HL-60 (cell line): ENCODE results near the gene USP36.

ENCODE experiments used
- DNase-seq, 2 experiments: peaks; one replicate each; pipeline ENCODE4 v3.0.0-alpha.2; 2010 to 2020; ENCODE audit warnings: low read depth in 1 of 2, low spot score in 1 of 2
- H3K27ac ChIP-seq: fragments of 250-450 bp; sonication (Bioruptor Pico); replicated peaks from 2 replicates; pipeline ENCODE4 v1.5.1; 2020; ENCODE audit warnings: mild to moderate bottlenecking, moderate library complexity
- H3K27me3 ChIP-seq: fragments of 250-450 bp; sonication (Bioruptor Pico); 2 replicates; pipeline ENCODE4 v1.5.1; 2021; ENCODE audit warnings: mild to moderate bottlenecking, moderate library complexity; ENCODE audit not compliant: insufficient read depth, poor library complexity, severe bottlenecking
- H3K4me3 ChIP-seq: replicated peaks from 2 replicates; pipeline ENCODE4 v1.5.1; 2011; ENCODE audit warnings: mild to moderate bottlenecking, control low read depth, low read length; ENCODE audit not compliant: insufficient read depth
- GABPA ChIP-seq: IDR thresholded peaks from 2 replicates; pipeline ENCODE4 v1.6.1; 2012; ENCODE audit warnings: low read depth
- POLR2AphosphoS5 ChIP-seq: IDR thresholded peaks from 2 replicates; pipeline ENCODE4 v1.6.1; 2012; ENCODE audit warnings: low read depth
- SPI1 ChIP-seq: IDR thresholded peaks from 2 replicates; pipeline ENCODE4 v1.6.1; 2012; ENCODE audit warnings: low read depth, mild to moderate bottlenecking, borderline replicate concordance
- TF ChIP-seq, protein P1 (sequence below): IDR thresholded peaks from one replicate; pipeline ENCODE4 v1.5.1; 2011; ENCODE audit warnings: low read length, control low read depth, inconsistent platforms; ENCODE audit not compliant: insufficient read depth
- TF ChIP-seq, protein P2 (sequence below): IDR thresholded peaks from 2 replicates; pipeline ENCODE4 v1.6.1; 2012; ENCODE audit warnings: low read depth; ENCODE audit not compliant: insufficient replicate concordance

Gene USP36

DNA sequence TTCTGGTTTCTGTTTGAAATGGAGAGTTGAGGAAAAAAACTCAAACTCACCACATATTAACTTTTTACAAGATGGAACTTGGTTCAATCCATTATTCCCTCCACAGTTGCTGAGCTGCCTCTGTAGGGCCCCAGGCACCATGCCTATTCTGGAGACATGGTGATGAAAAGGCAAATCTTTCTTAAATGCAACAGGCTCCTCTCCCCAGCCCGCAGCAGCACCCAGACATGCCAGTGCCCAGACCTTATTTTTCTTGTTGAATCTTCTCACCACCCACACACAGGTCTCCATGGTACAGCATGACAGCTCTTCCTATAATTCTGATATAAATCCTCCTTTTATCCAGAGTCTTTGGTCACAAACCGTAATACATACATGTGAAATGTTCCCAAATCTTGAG is 66.2 kb downstream of the USP36 start:
- DNase-seq, result no peak
- TF ChIP-seq POLR2AphosphoS5, result no peak
- Histone ChIP-seq H3K4me3 (no peak overlapping the region), H3K27me3 (no peaks in the 10 kb centered on the region), H3K27ac (peak overlapping the region; percentile 64)

DNA sequence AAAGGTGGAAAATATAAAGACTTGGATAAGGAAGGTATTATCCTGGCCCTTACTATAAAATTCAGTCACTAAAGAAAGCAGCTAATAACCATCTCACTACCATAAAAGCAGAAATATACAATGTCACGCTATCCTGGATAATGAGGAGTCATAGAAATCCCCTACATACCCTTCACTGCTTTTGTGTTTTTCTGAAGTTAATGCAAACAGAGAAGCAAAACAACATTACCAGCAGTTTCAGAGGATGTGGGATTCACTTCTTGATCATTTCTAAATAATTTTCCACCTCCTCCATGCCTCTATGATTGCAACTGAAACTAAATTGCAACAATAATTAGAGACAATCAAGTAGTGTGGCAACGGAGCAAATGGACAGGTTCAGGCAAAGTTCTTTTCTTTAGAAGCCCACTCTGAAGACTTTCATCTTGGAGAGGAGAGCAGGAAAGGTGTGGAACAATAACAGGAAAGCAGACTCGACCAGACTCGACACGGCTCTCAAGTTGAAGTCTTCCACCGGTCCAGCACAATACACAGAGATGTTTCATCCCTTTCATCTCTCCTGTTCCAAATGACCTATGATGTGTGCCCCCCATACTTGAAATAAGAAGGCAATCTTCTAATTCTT is 68.7 kb downstream of the USP36 start:
- Histone ChIP-seq H3K27me3 (no peaks in the 10 kb centered on the region), H3K27ac (no peak overlapping the region), H3K4me3 (no peak overlapping the region)
- DNase-seq, result no peak
- TF ChIP-seq, protein P1, sequence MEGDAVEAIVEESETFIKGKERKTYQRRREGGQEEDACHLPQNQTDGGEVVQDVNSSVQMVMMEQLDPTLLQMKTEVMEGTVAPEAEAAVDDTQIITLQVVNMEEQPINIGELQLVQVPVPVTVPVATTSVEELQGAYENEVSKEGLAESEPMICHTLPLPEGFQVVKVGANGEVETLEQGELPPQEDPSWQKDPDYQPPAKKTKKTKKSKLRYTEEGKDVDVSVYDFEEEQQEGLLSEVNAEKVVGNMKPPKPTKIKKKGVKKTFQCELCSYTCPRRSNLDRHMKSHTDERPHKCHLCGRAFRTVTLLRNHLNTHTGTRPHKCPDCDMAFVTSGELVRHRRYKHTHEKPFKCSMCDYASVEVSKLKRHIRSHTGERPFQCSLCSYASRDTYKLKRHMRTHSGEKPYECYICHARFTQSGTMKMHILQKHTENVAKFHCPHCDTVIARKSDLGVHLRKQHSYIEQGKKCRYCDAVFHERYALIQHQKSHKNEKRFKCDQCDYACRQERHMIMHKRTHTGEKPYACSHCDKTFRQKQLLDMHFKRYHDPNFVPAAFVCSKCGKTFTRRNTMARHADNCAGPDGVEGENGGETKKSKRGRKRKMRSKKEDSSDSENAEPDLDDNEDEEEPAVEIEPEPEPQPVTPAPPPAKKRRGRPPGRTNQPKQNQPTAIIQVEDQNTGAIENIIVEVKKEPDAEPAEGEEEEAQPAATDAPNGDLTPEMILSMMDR, result no peak
- TF ChIP-seq GABPA (no peak), POLR2AphosphoS5 (no peak), SPI1 (no peak)
- TF ChIP-seq, protein P2, sequence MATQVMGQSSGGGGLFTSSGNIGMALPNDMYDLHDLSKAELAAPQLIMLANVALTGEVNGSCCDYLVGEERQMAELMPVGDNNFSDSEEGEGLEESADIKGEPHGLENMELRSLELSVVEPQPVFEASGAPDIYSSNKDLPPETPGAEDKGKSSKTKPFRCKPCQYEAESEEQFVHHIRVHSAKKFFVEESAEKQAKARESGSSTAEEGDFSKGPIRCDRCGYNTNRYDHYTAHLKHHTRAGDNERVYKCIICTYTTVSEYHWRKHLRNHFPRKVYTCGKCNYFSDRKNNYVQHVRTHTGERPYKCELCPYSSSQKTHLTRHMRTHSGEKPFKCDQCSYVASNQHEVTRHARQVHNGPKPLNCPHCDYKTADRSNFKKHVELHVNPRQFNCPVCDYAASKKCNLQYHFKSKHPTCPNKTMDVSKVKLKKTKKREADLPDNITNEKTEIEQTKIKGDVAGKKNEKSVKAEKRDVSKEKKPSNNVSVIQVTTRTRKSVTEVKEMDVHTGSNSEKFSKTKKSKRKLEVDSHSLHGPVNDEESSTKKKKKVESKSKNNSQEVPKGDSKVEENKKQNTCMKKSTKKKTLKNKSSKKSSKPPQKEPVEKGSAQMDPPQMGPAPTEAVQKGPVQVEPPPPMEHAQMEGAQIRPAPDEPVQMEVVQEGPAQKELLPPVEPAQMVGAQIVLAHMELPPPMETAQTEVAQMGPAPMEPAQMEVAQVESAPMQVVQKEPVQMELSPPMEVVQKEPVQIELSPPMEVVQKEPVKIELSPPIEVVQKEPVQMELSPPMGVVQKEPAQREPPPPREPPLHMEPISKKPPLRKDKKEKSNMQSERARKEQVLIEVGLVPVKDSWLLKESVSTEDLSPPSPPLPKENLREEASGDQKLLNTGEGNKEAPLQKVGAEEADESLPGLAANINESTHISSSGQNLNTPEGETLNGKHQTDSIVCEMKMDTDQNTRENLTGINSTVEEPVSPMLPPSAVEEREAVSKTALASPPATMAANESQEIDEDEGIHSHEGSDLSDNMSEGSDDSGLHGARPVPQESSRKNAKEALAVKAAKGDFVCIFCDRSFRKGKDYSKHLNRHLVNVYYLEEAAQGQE, result no peak

GRCh38 chr17:78769196-78769773 is 71.3 kb downstream of the USP36 start:
- no peak overlapping the region for H3K27ac ChIP-seq
- no peak for TF ChIP-seq SPI1
- no peak for TF ChIP-seq GABPA
- TF ChIP-seq POLR2AphosphoS5, result no peak
- TF ChIP-seq, protein P2, result no peak
- TF ChIP-seq, protein P1, result no peak
- H3K27me3 ChIP-seq, result no peaks in the 10 kb centered on the region
- no peak for DNase-seq
- H3K4me3 ChIP-seq, result no peak overlapping the region

DNA sequence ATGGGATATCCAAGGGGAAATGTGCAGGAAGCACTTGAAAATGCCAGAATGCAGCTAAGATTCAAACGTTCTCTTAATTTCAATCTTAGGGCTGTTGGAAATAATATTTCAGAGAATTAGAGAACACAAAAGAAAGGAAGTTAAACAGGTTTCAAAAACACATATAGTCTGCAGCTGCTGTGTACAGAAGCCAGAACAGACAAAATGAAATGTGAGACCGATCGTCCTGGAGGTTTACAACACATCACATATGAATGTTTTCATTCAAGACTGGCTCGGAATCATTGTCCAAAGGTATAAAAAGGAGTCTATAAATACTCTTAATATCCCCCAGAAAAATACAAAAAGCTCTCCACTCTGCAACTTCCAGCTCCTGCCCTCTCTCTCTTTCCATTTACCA is 72.8 kb downstream of the USP36 start:
- H3K27me3 ChIP-seq, result no peaks in the 10 kb centered on the region
- no peak overlapping the region for H3K27ac ChIP-seq
- DNase-seq, result no peak
- TF ChIP-seq GABPA, result no peak
- no peak for TF ChIP-seq POLR2AphosphoS5
- no peak for TF ChIP-seq SPI1
- TF ChIP-seq, protein P1, result no peak
- TF ChIP-seq, protein P2, result no peak
- no peak overlapping the region for H3K4me3 ChIP-seq
